ENCODE results near the gene CNNM1.

DNA sequence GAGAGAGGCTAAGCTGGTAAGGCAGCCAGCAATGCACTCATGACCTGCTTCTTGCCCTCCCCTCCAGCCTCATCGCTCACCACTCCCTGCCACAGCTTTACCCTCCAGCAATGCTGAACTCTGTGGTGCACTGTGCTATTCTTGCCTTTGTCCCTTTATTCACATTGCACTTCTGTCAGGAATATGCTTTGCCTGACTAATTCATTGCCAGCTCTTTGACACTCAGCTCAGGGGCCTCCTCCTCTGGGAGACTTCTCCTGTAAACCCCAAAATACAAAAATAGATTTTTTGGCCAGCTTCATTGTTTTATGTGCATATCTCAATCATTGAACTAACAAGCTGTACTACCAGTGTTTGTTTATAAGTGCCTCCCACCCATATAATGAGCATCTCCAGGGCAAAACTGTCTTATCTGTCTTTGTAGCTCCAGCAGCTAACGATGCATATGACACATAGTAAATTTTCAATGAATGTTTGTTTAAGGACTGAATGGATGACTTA lies 8.2 kb downstream of the CNNM1 start:
- TF ChIP-seq, protein P1, sequence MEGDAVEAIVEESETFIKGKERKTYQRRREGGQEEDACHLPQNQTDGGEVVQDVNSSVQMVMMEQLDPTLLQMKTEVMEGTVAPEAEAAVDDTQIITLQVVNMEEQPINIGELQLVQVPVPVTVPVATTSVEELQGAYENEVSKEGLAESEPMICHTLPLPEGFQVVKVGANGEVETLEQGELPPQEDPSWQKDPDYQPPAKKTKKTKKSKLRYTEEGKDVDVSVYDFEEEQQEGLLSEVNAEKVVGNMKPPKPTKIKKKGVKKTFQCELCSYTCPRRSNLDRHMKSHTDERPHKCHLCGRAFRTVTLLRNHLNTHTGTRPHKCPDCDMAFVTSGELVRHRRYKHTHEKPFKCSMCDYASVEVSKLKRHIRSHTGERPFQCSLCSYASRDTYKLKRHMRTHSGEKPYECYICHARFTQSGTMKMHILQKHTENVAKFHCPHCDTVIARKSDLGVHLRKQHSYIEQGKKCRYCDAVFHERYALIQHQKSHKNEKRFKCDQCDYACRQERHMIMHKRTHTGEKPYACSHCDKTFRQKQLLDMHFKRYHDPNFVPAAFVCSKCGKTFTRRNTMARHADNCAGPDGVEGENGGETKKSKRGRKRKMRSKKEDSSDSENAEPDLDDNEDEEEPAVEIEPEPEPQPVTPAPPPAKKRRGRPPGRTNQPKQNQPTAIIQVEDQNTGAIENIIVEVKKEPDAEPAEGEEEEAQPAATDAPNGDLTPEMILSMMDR (IDR thresholded peaks at IDR 0.05) = no peak
- no peak for TF ChIP-seq EZH2phosphoT487 (IDR thresholded peaks at IDR 0.05)

Data from neural progenitor cell (in vitro differentiated cells).